Measurements from ENCODE around the gene LENG9. TPM values are rescaled to one million over a fixed set of nuclear protein-coding genes. Genes with fewer than 3 reads are reported as not detected.

LENG9 gene
- total RNA-seq, 1 donor from 2014 or later = 15.0 TPM

DNA sequence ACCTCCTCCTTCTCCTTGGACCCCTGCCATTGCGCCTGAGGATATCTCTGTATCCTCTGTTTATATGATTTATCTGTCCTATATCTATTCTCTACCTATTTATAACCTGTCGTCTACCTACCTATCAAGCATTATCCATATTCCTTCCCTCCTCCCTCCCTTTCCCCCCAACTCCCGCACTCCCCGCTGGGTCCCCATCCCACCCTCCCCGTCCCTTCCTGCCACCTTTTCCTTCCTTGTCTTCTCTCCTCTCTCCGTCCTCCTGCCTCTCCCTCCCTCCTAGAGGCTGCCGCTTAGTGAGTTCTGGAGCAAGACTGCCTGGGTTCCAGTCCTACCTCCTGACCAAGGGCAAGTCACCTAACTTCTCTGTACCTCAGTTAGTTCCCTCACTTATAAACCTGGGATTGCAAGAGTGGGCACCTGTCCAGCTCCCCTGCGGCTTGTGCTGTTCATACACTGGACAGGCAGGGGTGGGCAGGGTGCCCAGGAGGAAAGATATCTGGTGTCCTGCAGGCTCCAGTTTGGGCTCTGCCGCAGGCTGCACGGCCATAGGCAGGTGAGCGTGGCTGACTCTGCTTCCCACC, 32.2 kb downstream of the LENG9 start:
- no peaks in the 10 kb centered on the region for H3K27me3 ChIP-seq (ENCODE audit: control insufficient read depth, insufficient read depth, low read length)
- H3K36me3 ChIP-seq (ENCODE audit: control insufficient read depth, insufficient read depth, low read length) = no peaks in the 10 kb centered on the region
- no peak overlapping the region for H3K4me3 ChIP-seq (ENCODE audit: low read depth, low read length)
- DNase-seq (ENCODE audit: low read depth) (peak; percentile 22), FAIRE-seq (no peak)
- TF ChIP-seq, protein P1, sequence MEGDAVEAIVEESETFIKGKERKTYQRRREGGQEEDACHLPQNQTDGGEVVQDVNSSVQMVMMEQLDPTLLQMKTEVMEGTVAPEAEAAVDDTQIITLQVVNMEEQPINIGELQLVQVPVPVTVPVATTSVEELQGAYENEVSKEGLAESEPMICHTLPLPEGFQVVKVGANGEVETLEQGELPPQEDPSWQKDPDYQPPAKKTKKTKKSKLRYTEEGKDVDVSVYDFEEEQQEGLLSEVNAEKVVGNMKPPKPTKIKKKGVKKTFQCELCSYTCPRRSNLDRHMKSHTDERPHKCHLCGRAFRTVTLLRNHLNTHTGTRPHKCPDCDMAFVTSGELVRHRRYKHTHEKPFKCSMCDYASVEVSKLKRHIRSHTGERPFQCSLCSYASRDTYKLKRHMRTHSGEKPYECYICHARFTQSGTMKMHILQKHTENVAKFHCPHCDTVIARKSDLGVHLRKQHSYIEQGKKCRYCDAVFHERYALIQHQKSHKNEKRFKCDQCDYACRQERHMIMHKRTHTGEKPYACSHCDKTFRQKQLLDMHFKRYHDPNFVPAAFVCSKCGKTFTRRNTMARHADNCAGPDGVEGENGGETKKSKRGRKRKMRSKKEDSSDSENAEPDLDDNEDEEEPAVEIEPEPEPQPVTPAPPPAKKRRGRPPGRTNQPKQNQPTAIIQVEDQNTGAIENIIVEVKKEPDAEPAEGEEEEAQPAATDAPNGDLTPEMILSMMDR (IDR thresholded peaks at IDR 0.05; ENCODE audit: insufficient read depth, low read length, severe bottlenecking) = no peak

DNA sequence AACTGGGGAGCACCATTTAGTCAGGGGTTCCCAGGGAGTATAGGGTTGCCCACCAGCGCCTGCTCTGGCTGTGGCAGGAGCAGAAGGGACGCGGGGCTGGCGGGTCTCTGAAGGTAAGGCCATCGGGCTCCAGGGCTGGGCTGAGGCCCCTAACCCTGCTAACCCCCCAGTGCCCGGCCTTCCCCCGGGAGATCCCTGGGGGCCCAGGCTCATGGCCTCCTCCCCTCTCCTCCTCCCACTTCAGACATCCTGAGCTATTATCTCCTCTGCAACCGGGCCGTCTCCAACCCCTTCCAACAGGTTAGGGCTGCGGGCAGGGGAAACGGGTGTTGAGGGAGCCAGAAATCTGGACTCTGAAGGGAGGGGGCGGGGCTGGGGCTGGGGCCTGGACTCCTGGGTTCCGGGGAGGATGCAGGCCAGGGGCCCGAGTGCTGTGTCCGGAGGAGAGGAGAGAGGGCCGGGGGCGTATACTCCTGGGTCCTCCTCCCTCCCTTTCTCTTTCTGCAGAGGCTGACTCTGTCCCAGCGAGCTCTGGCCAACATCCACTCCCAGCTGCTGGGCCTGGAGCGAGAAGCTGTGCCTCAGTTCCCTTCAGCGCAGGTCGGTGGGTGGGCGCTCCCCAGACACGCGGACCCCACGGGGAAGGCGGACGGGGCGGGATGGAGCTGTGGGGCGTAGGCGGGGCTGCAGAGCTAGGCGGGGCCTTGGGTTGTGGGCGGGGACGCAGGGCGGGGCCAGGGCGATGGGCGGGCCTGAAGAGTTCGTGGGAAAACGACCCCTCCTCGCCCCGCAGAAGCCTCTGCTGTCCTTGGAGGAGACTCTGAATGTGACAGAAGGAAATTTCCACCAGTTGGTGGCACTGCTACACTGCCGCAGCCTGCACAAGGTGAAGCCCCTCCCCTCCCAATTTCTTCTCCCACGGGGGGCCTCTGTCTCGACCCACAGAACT, 33.0 kb downstream of the LENG9 start:
- no peak for FAIRE-seq
- TF ChIP-seq, protein P1 (IDR thresholded peaks at IDR 0.05; ENCODE audit: insufficient read depth, low read length, severe bottlenecking) = peak; percentile 19
- no peak overlapping the region for H3K4me3 ChIP-seq (ENCODE audit: low read depth, low read length)
- no peak for DNase-seq (ENCODE audit: low read depth)
- no peaks in the 10 kb centered on the region for H3K27me3 ChIP-seq (ENCODE audit: control insufficient read depth, insufficient read depth, low read length)
- no peaks in the 10 kb centered on the region for H3K36me3 ChIP-seq (ENCODE audit: control insufficient read depth, insufficient read depth, low read length)

DNA sequence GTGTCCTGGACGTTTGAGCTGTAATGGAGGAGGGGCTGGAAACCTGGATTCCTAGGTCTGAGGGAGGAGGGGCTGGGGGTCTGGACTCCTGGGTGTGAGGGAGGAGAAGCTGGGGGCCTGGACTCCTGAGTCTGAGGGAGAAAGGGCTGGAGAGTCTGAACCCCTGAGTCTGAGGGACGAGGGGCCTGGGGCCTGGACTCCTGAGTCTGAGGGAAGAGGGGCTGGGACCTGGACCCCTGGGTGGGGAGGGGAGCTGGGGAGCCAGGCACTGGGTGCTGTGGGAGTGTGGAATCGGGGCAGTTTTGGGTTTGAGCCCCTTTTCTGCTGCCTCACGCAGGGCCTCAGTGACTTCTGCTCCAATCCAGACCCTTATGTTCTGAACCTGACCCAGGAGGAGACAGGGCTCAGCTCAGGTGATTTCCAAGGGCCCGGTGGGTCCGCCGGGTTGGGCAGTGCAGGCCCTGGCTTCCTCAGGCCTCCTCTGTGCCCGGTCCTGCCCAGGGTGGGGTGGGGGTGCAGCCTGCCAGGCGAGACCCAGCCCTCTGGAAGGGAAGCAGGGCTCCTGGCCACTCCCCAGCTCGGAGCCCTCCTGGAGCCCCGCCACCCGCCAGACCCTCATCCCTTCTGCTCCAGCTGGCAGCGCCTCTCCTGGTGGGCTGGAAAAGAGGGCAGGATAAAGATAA, 33.9 kb downstream of the LENG9 start:
- TF ChIP-seq, protein P1 (IDR thresholded peaks at IDR 0.05; ENCODE audit: insufficient read depth, low read length, severe bottlenecking) = no peak
- DNase-seq (ENCODE audit: low read depth) = no peak
- Histone ChIP-seq H3K27me3 (ENCODE audit: control insufficient read depth, insufficient read depth, low read length) (no peaks in the 10 kb centered on the region), H3K4me3 (ENCODE audit: low read depth, low read length) (no peak overlapping the region), H3K36me3 (ENCODE audit: control insufficient read depth, insufficient read depth, low read length) (no peaks in the 10 kb centered on the region)
- FAIRE-seq = no peak

DNA sequence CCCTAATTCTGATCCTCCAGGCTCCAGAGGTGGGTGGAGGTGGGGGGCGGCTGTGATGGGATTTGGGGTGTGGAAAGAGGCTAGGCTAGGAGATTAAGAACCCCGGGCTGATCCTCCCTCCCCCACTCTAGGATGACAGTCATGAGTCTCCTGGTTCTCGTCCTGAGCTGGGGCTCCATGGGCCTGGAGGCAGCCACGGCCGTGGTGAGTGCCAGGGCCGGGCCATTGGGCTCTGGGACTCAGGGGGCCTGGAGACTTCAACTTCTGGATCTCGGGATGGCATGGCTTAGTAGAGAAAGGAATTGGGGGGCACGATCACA, 34.4 kb downstream of the LENG9 start:
- H3K36me3 ChIP-seq (ENCODE audit: control insufficient read depth, insufficient read depth, low read length) = no peaks in the 10 kb centered on the region
- TF ChIP-seq, protein P1 (IDR thresholded peaks at IDR 0.05; ENCODE audit: insufficient read depth, low read length, severe bottlenecking) = no peak
- no peak for DNase-seq (ENCODE audit: low read depth)
- no peak overlapping the region for H3K4me3 ChIP-seq (ENCODE audit: low read depth, low read length)
- H3K27me3 ChIP-seq (ENCODE audit: control insufficient read depth, insufficient read depth, low read length) = no peaks in the 10 kb centered on the region
- FAIRE-seq = no peak

DNA sequence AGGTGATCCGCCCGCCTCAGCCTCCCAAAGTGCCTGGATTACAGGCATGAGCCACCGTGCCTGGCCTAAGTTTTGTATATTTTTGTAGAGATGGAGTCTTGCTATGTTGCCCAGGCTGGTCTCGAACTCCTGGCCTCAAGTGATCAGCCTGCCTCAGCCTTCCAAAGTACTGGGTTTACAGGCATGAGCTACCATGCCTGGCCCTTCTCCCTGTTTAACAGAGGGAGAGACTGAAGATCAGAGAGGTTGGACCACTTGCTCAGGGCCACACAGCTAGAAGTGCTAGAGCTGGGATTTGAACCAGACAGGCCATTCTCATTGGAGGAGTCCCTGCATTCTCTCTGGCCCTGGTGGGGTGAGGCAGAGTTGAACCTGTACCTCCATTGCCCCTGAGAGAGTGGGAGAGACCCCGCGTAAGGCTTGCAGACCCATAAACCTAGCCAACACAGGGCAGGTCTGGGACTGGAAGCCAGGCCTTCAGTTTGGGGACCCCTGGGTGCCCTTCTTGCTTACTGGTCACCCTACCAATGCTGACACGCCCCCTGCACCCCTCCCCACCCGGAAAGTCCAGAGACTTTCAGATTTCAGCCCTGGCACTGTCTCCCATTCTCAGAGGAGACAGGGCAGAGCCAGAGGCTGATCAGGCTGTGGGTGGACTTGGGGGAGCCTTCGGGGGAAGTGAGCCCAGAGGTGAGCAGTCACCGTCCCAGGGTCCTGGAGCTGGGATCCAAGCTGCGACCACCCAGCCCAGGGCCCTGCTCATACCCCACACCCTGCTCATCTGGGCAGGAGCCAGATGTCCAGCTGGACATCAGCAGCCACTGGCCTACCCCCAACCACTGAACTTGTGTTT, 35.0 kb downstream of the LENG9 start:
- Histone ChIP-seq H3K27me3 (ENCODE audit: control insufficient read depth, insufficient read depth, low read length) (no peaks in the 10 kb centered on the region), H3K36me3 (ENCODE audit: control insufficient read depth, insufficient read depth, low read length) (no peaks in the 10 kb centered on the region), H3K4me3 (ENCODE audit: low read depth, low read length) (no peak overlapping the region)
- TF ChIP-seq, protein P1 (IDR thresholded peaks at IDR 0.05; ENCODE audit: insufficient read depth, low read length, severe bottlenecking) = no peak
- no peak for FAIRE-seq
- no peak for DNase-seq (ENCODE audit: low read depth)

Data from bronchial epithelial cell (primary cell).